ENCODE data around the gene RUNX2. TPM values are rescaled to one million over a fixed set of nuclear protein-coding genes. Genes with fewer than 3 reads are reported as not detected.

Gene RUNX2
- total RNA-seq, 4 donors from 2014 or later: 1.00 to 8.1 (median 3.6) TPM

GRCh38 chr6:45491874-45492273 lies 163.7 kb downstream of the RUNX2 start:
- no peak for DNase-seq
- Histone ChIP-seq H3K27me3 (no peaks in the 10 kb centered on the region), H3K36me3 (no peaks in the 10 kb centered on the region), H3K4me3 (no peak overlapping the region), H3K4me1 (peaks cover 0 to 9% (median 0%) of the 10 kb centered on the region in 4 donors), H3K9me3 (no peaks in the 10 kb centered on the region), H3K27ac (no peak overlapping the region)
- WGBS, 2 donors (ENCODE audit: low coverage in 1 of 2): 98% methylated on average over 6 of the region's 6 CpGs
- no peak for TF ChIP-seq POLR2AphosphoS5 (IDR thresholded peaks at IDR 0.05)
- TF ChIP-seq POLR2A (IDR thresholded peaks at IDR 0.05): no peak
- TF ChIP-seq CTCF (IDR thresholded peaks at IDR 0.05): no peak
- no peak for TF ChIP-seq EP300 (IDR thresholded peaks at IDR 0.05; ENCODE audit: low read depth)
- intact Hi-C loops (cut with DNase I; ENCODE audit: low total_unique reads) (no loop called here), in situ Hi-C loops (cut with MboI; ENCODE audit: low pct_ligation_motif_present in 1 of 4, low pct_unique_long_range_greater_than_20kb in 1 of 4, low sequenced_read_pairs in 3 of 4) (no loop called here)

- Histone ChIP-seq H3K27ac (no peak overlapping the region), H3K36me3 (no peaks in the 10 kb centered on the region), H3K4me1 (peaks cover 0 to 4% (median 0%) of the 10 kb centered on the region in 4 donors), H3K27me3 (no peaks in the 10 kb centered on the region), H3K4me3 (no peak overlapping the region), H3K9me3 (no peaks in the 10 kb centered on the region)
- in situ Hi-C loops (cut with MboI; ENCODE audit: low pct_ligation_motif_present in 1 of 4, low pct_unique_long_range_greater_than_20kb in 1 of 4, low sequenced_read_pairs in 3 of 4): no loop called here
- no peak for DNase-seq
- intact Hi-C loops (cut with DNase I; ENCODE audit: low total_unique reads): no loop called here
- no peak for TF ChIP-seq CTCF (IDR thresholded peaks at IDR 0.05)
- no peak for TF ChIP-seq POLR2AphosphoS5 (IDR thresholded peaks at IDR 0.05)
- TF ChIP-seq POLR2A (IDR thresholded peaks at IDR 0.05): no peak
- TF ChIP-seq EP300 (IDR thresholded peaks at IDR 0.05; ENCODE audit: low read depth): no peak
- 80 to 99% methylated on average over 1 to 2 of the region's 2 CpGs for WGBS, 2 donors (ENCODE audit: low coverage in 1 of 2)
These were observed 165.6 kb downstream of the RUNX2 start for GRCh38 chr6:45493761-45494160.

- intact Hi-C loops (cut with DNase I; ENCODE audit: low total_unique reads) (no loop called here), in situ Hi-C loops (cut with MboI; ENCODE audit: low pct_ligation_motif_present in 1 of 4, low pct_unique_long_range_greater_than_20kb in 1 of 4, low sequenced_read_pairs in 3 of 4) (no loop called here)
- no peak overlapping the region for H3K4me3 ChIP-seq
- TF ChIP-seq CTCF (IDR thresholded peaks at IDR 0.05): no peak
- no peak for TF ChIP-seq POLR2A (IDR thresholded peaks at IDR 0.05)
- no peak for TF ChIP-seq EP300 (IDR thresholded peaks at IDR 0.05; ENCODE audit: low read depth)
- TF ChIP-seq POLR2AphosphoS5 (IDR thresholded peaks at IDR 0.05): no peak
- no peak for DNase-seq
- H3K36me3 ChIP-seq: no peaks in the 10 kb centered on the region
- no peaks in the 10 kb centered on the region for H3K9me3 ChIP-seq
- H3K4me1 ChIP-seq: peaks cover 0 to 4% (median 0%) of the 10 kb centered on the region in 4 donors
- 86 to 87% methylated on average over 3 of the region's 3 CpGs for WGBS, 2 donors (ENCODE audit: low coverage in 1 of 2)
- no peaks in the 10 kb centered on the region for H3K27me3 ChIP-seq
- H3K27ac ChIP-seq: no peak overlapping the region
These were observed 166.4 kb downstream of the RUNX2 start for GRCh38 chr6:45494416-45495135.

- no peak overlapping the region for H3K4me3 ChIP-seq
- in situ Hi-C loops (cut with MboI; ENCODE audit: low pct_ligation_motif_present in 1 of 4, low pct_unique_long_range_greater_than_20kb in 1 of 4, low sequenced_read_pairs in 3 of 4) (no loop called here), intact Hi-C loops (cut with DNase I; ENCODE audit: low total_unique reads) (no loop called here)
- no peak overlapping the region for H3K27ac ChIP-seq
- no peak for DNase-seq
- no peaks in the 10 kb centered on the region for H3K27me3 ChIP-seq
- peaks cover 0 to 4% (median 0%) of the 10 kb centered on the region in 4 donors for H3K4me1 ChIP-seq
- no peaks in the 10 kb centered on the region for H3K36me3 ChIP-seq
- 63 to 70% methylated on average over 3 of the region's 3 CpGs for WGBS, 2 donors (ENCODE audit: low coverage in 1 of 2)
- TF ChIP-seq CTCF (IDR thresholded peaks at IDR 0.05) (no peak), POLR2A (IDR thresholded peaks at IDR 0.05) (no peak), POLR2AphosphoS5 (IDR thresholded peaks at IDR 0.05) (no peak)
- no peaks in the 10 kb centered on the region for H3K9me3 ChIP-seq
These were observed 167.4 kb downstream of the RUNX2 start for GRCh38 chr6:45495429-45496084.
